Activated CD4-positive, alpha-beta T cell treated with anti-CD3 and anti-CD28 coated beads, Interleukin-2, Interleukin-6, amounts not matched to agents 100 ng/mL and 50 ng/mL, durations not matched to agents 16 hours and 8 hours (primary cell): ENCODE results near the gene FHOD3.
"Not testable (repeated sequence)": the region's sequence is repeated elsewhere in the genome, so short reads cannot be mapped to it uniquely, and the experiment has no call there.

Experiments used
- DNase-seq: peaks from one replicate; pipeline ENCODE4 v3.0.0-alpha.2; 2020

The FHOD3 gene

GRCh38 chr18:36352384-36352783, 54.9 kb downstream of the FHOD3 start:
- no peak for DNase-seq

- DNase-seq = no peak
These were observed 57.5 kb downstream of the FHOD3 start for GRCh38 chr18:36354989-36355388.

DNA sequence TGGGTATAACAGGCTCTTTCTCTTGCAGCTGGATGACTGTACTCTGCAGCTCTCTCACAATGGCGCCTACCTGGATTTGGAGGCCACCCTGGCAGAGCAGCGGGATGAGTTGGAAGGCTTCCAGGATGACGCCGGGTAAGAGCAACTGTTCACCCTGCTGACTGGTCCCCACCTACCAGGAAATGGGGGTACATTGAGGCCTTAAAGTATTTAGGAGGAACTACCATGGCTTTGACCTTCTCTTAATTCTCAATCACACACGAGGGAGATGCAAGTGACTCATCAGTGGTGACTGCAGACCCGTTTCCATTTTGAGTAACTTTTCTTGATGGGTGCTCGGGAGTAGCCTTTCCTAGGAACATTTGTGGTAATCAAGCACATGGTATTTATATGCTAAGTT, 58.0 kb downstream of the FHOD3 start:
- no peak for DNase-seq

DNA sequence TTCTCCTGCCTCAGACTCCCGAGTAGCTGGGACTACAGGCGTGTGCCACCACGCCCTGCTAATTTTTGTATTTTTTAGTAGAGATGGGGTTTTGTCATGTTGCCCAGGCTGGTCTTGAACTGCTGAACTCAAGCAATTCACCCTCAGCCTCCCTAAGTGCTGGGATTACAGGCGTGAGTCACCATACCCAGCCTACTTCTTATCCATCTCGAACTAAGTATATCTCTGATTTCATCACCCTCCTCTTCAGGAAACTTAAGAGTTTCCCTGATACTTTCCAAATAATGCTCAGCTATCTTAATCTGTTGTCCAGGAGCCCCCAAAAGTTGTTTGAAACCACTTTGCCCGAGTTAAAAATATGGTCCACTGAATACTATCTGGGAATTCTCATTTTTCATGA, 59.2 kb downstream of the FHOD3 start:
- not testable (repeated sequence) for DNase-seq

- no peak for DNase-seq
These were observed 60.6 kb downstream of the FHOD3 start for GRCh38 chr18:36358141-36358540.

- no peak for DNase-seq
These were observed 62.9 kb downstream of the FHOD3 start for GRCh38 chr18:36360256-36360909.

GRCh38 chr18:36364911-36365624, 67.6 kb downstream of the FHOD3 start:
- DNase-seq = no peak

GRCh38 chr18:36365836-36366775, 68.6 kb downstream of the FHOD3 start:
- DNase-seq = no peak

DNA sequence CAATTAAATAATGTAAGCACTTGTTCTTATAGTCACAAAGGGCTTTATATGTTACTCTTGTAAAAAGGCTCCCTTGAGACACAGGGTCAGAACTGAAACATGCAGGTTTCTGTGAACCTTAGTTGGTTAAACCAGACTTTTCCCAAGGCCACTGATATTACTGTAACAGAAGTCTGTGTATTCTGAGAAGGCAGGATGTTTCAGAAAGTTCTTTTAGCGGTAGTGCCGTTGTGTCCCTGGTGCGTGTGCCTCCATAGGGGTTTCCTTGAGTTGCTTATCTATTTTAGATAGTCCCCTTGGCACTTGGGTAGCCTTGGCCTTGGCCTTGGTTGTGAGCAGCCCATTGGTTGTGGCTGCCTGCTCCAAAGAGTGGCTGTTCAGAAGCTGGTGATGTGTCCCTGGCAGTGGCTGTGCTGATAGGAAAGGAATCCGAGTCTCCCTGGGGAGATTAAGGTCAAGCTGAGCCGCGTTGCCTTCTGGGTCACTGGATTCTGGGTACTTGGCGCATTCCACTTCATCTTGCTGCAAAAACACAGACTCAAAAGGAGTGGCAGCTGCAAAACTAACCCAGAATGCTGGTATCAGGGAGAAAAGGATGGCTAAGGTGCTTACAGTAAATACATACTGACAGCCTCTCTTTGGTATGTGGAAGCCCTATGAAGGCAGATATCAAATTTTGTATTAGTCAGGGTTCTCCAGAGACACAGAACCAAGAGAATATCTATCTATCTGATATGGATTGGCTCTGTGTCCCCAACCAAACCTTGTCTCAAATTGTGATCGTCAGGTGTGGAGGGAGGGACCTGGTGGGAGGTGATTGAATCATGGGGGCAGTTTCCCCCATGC, 69.7 kb downstream of the FHOD3 start:
- DNase-seq = no peak

GRCh38 chr18:36368889-36369288, 71.4 kb downstream of the FHOD3 start:
- no peak for DNase-seq

- no peak for DNase-seq
These were observed 75.4 kb downstream of the FHOD3 start for GRCh38 chr18:36372903-36373311.

DNA sequence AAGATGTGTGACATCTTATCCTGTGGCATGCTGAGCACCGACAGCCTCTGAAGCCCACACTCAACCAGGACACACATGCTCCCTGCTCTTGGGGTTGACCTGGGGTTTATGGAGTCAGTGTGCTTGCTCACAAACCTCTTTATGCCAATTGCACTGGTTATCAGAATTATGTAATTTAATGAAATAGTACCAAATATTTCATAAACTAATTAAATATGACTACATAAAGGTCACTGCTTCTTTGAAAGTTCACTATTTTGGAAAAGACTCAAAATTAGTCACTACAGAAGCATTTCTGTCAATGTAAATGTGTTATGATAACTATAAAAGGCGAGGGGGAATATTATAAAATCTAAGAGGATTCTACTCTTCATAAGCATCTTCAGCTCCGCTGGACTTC, 76.7 kb downstream of the FHOD3 start:
- no peak for DNase-seq

DNA sequence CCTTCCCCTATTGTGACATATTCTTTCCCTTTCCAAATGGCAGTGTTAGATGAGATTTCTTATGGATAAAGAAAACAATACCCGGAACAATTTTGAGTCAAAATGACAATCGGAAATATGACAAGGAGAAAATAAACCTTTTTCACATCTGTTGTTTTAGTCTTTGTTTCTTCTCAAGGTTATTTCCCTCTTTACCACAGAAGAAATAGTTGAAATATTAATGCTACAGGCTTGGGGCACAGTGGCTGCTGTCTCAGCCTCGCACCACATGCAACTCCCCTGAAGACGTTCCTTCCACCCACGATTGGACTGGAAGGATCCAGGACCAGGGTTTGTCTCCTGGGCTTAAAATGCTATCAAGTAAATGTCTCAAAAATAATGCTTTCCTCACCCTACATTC, 77.6 kb downstream of the FHOD3 start:
- DNase-seq = no peak

DNA sequence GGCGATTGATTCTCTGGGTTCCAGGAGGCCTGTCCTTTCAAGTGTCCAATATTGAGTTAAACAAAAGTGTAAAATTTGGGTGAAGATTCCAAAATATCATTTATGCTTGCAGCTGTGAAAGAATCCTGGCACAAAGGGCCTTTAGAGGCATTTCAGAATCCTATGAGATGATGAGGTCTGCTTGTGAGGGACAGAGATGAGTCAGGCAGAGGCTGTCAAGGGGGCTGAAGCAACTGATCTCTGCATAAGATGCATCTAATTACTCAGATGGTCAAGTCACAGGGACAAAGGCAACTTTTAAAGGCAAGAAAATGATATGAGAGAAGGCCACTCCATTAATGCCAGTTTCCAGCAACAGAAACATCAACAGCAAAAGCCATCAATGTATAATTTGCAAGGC, 78.8 kb downstream of the FHOD3 start:
- no peak for DNase-seq

DNA sequence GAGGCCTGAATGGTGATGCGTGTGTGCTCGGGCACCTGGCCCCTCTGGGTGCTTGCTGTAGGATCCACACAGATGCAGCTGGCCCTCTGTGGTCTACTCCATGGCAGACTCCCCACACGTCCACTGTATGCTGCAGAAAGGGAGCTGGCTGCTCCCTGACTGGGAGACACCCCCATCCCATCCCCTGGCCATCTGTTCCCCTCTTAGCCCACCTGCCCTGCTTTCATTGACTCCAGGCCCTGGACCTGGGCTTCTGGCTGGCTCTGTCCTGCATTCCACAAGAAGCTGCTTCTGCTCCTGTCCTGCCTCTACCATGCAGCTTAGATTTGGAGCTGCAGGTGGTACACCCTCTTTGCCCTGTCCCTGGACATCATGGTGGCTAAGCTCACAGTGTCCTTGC, 80.1 kb downstream of the FHOD3 start:
- no peak for DNase-seq

DNA sequence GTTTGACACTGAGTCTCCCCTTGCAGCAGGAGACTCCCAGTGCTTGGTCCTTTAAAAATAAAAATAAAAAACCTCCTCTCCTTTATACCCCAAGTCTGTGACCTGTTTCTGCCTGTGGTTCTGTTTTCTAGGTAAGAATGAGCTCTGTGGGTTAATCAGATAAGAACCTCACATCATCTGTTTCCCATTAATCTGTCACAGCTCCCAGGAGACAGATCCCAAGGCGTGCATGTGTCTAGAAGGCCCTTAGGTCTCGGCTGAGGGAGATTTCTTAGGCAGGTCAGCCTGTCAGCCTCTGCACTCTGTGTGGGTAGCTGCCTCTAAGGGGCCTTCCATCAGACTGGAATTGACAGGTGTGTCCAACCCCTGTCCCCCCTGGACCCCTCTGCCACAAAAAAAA, 80.7 kb downstream of the FHOD3 start:
- DNase-seq = no peak

- DNase-seq = no peak
These were observed 82.0 kb downstream of the FHOD3 start for GRCh38 chr18:36379435-36379984.

GRCh38 chr18:36380173-36380827, 82.8 kb downstream of the FHOD3 start:
- DNase-seq = no peak

- no peak for DNase-seq
These were observed 83.6 kb downstream of the FHOD3 start for GRCh38 chr18:36381075-36381474.

GRCh38 chr18:36382854-36383253, 85.3 kb downstream of the FHOD3 start:
- DNase-seq = no peak

DNA sequence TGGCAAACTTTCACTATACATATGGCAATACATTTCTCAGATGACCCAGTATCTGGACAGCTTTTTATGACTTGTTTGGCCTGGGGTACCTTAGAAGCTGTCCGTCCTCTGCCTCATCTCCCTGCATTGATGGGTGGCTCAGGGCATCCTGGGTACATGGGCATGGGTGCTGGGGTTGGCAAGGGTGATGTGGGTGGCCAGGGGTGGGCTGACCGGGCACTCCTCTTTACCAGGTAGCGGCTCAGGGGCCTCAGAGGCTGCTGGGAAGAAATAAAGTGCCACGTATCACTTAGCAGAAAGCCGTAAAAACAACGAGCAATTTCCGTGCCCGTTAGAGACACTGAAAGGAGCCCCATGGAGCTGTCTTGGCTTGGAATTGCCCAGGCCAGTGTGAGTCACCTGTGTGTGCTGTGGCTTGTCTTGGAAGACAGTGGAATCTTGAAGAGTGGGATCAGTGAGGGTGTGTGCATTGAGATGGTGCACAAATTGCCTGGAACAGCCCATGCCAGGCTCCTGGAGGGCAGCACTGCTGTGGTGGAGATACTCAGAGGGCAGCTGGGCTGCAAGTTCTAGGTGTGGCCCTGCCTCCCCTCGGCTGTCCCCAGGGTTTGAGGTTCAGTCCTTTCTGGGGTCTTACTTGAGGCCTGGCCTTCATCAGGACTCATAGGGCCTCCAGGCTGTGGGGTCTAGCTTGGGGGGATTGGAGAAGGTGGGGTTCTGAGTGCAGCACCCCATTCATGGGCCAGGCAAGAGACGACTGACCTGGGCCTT, 88.8 kb downstream of the FHOD3 start:
- no peak for DNase-seq
